ENCODE measurements around the gene C17orf78. TPM values are rescaled to one million over a fixed set of nuclear protein-coding genes. Genes with fewer than 3 reads are reported as not detected.
A peak's percentile ranks its signal among the peaks of the same experiment; 100 is the strongest.

C17orf78 gene
- total RNA-seq, 2 donors from 2014 or later, result not detected

GRCh38 chr17:37386462-37386861, 10.7 kb downstream of the C17orf78 start:
- no peaks in the 10 kb centered on the region for H3K27me3 ChIP-seq (replicated peaks; ENCODE audit: insufficient read depth)
- DNase-seq (ENCODE audit: low spot score) (no peak), ATAC-seq (ENCODE audit: insufficient number of reproducible peaks, low FRiP score, low read depth) (no peak)
- no peak overlapping the region for H3K4me3 ChIP-seq
- peaks cover 0 to 3% of the 10 kb centered on the region in 2 donors for H3K4me1 ChIP-seq (ENCODE audit: control insufficient read depth in 1 of 2, low read depth in 2 of 2)
- no peaks in the 10 kb centered on the region for H3K36me3 ChIP-seq
- no peak for TF ChIP-seq CTCF (IDR thresholded peaks at IDR 0.05)
- no peak overlapping the region for H3K27ac ChIP-seq
- no peaks in the 10 kb centered on the region for H3K9me3 ChIP-seq

- DNase-seq (ENCODE audit: low spot score) (no peak), ATAC-seq (ENCODE audit: insufficient number of reproducible peaks, low FRiP score, low read depth) (no peak)
- TF ChIP-seq CTCF (IDR thresholded peaks at IDR 0.05), result no peak
- Histone ChIP-seq H3K27ac (no peak overlapping the region), H3K9me3 (no peaks in the 10 kb centered on the region), H3K4me3 (no peak overlapping the region), H3K27me3 (replicated peaks; ENCODE audit: insufficient read depth) (no peaks in the 10 kb centered on the region), H3K4me1 (ENCODE audit: control insufficient read depth in 1 of 2, low read depth in 2 of 2) (peaks cover 5 to 15% of the 10 kb centered on the region in 2 donors), H3K36me3 (no peaks in the 10 kb centered on the region)
Measured at GRCh38 chr17:37388266-37388665, 12.5 kb downstream of the C17orf78 start.

GRCh38 chr17:37389160-37389559, 13.4 kb downstream of the C17orf78 start:
- Histone ChIP-seq H3K4me1 (ENCODE audit: control insufficient read depth in 1 of 2, low read depth in 2 of 2) (peaks cover 5 to 15% of the 10 kb centered on the region in 2 donors), H3K27ac (no peak overlapping the region), H3K27me3 (replicated peaks; ENCODE audit: insufficient read depth) (no peaks in the 10 kb centered on the region), H3K4me3 (no peak overlapping the region), H3K36me3 (no peaks in the 10 kb centered on the region), H3K9me3 (no peaks in the 10 kb centered on the region)
- no peak for TF ChIP-seq CTCF (IDR thresholded peaks at IDR 0.05)
- DNase-seq (ENCODE audit: low spot score) (no peak), ATAC-seq (ENCODE audit: insufficient number of reproducible peaks, low FRiP score, low read depth) (no peak)

- Histone ChIP-seq H3K4me1 (ENCODE audit: control insufficient read depth in 1 of 2, low read depth in 2 of 2) (peaks cover 5 to 15% of the 10 kb centered on the region in 2 donors), H3K4me3 (no peak overlapping the region), H3K9me3 (no peaks in the 10 kb centered on the region), H3K27me3 (replicated peaks; ENCODE audit: insufficient read depth) (no peaks in the 10 kb centered on the region), H3K27ac (no peak overlapping the region), H3K36me3 (no peaks in the 10 kb centered on the region)
- TF ChIP-seq CTCF (IDR thresholded peaks at IDR 0.05), result no peak
- ATAC-seq (ENCODE audit: insufficient number of reproducible peaks, low FRiP score, low read depth) (no peak), DNase-seq (ENCODE audit: low spot score) (no peak)
Measured at GRCh38 chr17:37391146-37391545, 15.4 kb downstream of the C17orf78 start.

- TF ChIP-seq CTCF (IDR thresholded peaks at IDR 0.05), result no peak
- H3K27me3 ChIP-seq (replicated peaks; ENCODE audit: insufficient read depth), result no peaks in the 10 kb centered on the region
- H3K4me3 ChIP-seq, result peak overlapping the region; percentile 24
- DNase-seq (ENCODE audit: low spot score) (no peak), ATAC-seq (ENCODE audit: insufficient number of reproducible peaks, low FRiP score, low read depth) (peak; percentile 60)
- peaks cover 5 to 15% of the 10 kb centered on the region in 2 donors for H3K4me1 ChIP-seq (ENCODE audit: control insufficient read depth in 1 of 2, low read depth in 2 of 2)
- no peaks in the 10 kb centered on the region for H3K9me3 ChIP-seq
- H3K36me3 ChIP-seq, result no peaks in the 10 kb centered on the region
- H3K27ac ChIP-seq, result no peak overlapping the region
Measured at GRCh38 chr17:37392024-37392590, 16.3 kb downstream of the C17orf78 start.
